Measurements from ENCODE around the gene TTC33. TPM values are rescaled to one million over a fixed set of nuclear protein-coding genes. Genes with fewer than 3 reads are reported as not detected.

The TTC33 gene
- total and polyA plus RNA-seq, 2 of the 13 experiments (the other 11 are each of a cell fraction or from before 2014, with no cell fraction given) = 4.5 to 20.0 TPM

- intact Hi-C loops (cut with micrococcal nuclease; ENCODE audit: unreplicated experiment) = no loop called here
- Histone ChIP-seq H4K20me1 (ENCODE audit: insufficient read depth, low read length) (no peaks in the 10 kb centered on the region), H2AFZ (ENCODE audit: low read length) (no peak overlapping the region), H3K27me3 (ENCODE audit: control insufficient read depth in 1 of 2, insufficient read depth in 2 of 2, low read length in 2 of 2) (no peaks in the 10 kb centered on the region), H3K4me1 (ENCODE audit: insufficient read depth, low read length) (peaks cover 14% of the 10 kb centered on the region; the same call in 1 of the 2 replicates), H3K79me2 (ENCODE audit: insufficient read depth, low read length) (no peaks in the 10 kb centered on the region), H3K4me3 (replicated peaks in 1 of 3; ENCODE audit: insufficient read depth in 1 of 3, low read depth in 2 of 3, low read length in 3 of 3) (no peak overlapping the region), H3K36me3 (replicated peaks in 1 of 2; ENCODE audit: control insufficient read depth in 1 of 2, insufficient read depth in 2 of 2, low read length in 2 of 2) (no peaks in the 10 kb centered on the region), H3K27ac (ENCODE audit: extremely low read length, insufficient read depth, low read length) (no peak overlapping the region), H3K9me3 (ENCODE audit: low read length) (no peaks in the 10 kb centered on the region), H3K9ac (ENCODE audit: insufficient read depth, low read depth, low read length) (no peak overlapping the region), H3K4me2 (ENCODE audit: low read depth, low read length) (no peak overlapping the region)
- no peak for DNase-seq (ENCODE audit: low spot score)
- 80% methylated on average over 1 of the region's 1 CpG for WGBS (ENCODE audit: low lambda C conversion rate)
- BruUV-seq (replicated peaks) = no TSS peak
- ATAC-seq = no peak
- in situ Hi-C loops (cut with HindIII; ENCODE audit: extremely low pct_ligation_motif_present, low pct_unique_long_range_greater_than_20kb) = no loop called here
- CTCF ChIA-PET (ENCODE audit: low intra/inter-chr PET ratio, low total read pairs) = no interaction called here
- POLR2A ChIA-PET = no interaction called here
- no peak for FAIRE-seq
- TF ChIP-seq HMG20B (CRISPR knock-in tag; conservative IDR thresholded peaks at IDR 0.05) (no peak), ZNF160 (CRISPR knock-in tag; IDR thresholded peaks at IDR 0.05) (no peak), ZNF597 (CRISPR knock-in tag; IDR thresholded peaks at IDR 0.05) (no peak), ZNF18 (CRISPR knock-in tag; IDR thresholded peaks at IDR 0.05; ENCODE audit: insufficient replicate concordance) (no peak), HMGA1 (CRISPR knock-in tag; conservative IDR thresholded peaks at IDR 0.05) (no peak), ETV5 (CRISPR knock-in tag; IDR thresholded peaks at IDR 0.05; ENCODE audit: borderline replicate concordance) (no peak), SMAD3 (CRISPR knock-in tag; IDR thresholded peaks at IDR 0.05) (no peak), ZNF777 (CRISPR knock-in tag; IDR thresholded peaks at IDR 0.05) (no peak), BATF2 (CRISPR knock-in tag; IDR thresholded peaks at IDR 0.05) (no peak), HHEX (CRISPR knock-in tag; IDR thresholded peaks at IDR 0.05) (no peak), PCBP2 (optimal IDR thresholded peaks at IDR 0.05; ENCODE audit: low read depth, low read length, poor library complexity, severe bottlenecking) (no peak), ZNF639 (CRISPR knock-in tag; conservative IDR thresholded peaks at IDR 0.05) (no peak), PHF5A (CRISPR knock-in tag; IDR thresholded peaks at IDR 0.05; ENCODE audit: low read depth, unreplicated experiment) (no peak), ZNF784 (CRISPR knock-in tag; IDR thresholded peaks at IDR 0.05; ENCODE audit: borderline replicate concordance) (no peak), POLR2AphosphoS2 (IDR thresholded peaks at IDR 0.05; ENCODE audit: low read depth, low read length) (no peak), ZBED4 (CRISPR knock-in tag; IDR thresholded peaks at IDR 0.05; ENCODE audit: borderline replicate concordance) (no peak)
These were observed 198.3 kb downstream of the TTC33 start for GRCh38 chr5:40557501-40557900.
